HepG2 (cell line): Measurements from ENCODE around the gene BHLHE23. TPM values are rescaled to one million over a fixed set of nuclear protein-coding genes. Genes with fewer than 3 reads are reported as not detected.

Source experiments
- CREB1 ChIP-seq, 2 experiments: fragments of 450-650 bp in 1 of 2; IDR thresholded peaks; 2 replicates each; pipeline ENCODE4 v1.6.1; 2016 to 2017; ENCODE audit warnings: control low read depth in 1 of 2, mild to moderate bottlenecking in 1 of 2, missing compliant biosample characterization in 1 of 2, missing genetic modification characterization in 1 of 2
- FOXK1 ChIP-seq: sonication (generic); formaldehyde crosslinking; IDR thresholded peaks from 2 replicates; pipeline ENCODE4 v1.4.0; 2020; ENCODE audit warnings: low read depth, missing genetic modification reagents, borderline replicate concordance
- IRX3 ChIP-seq: sonication (generic); formaldehyde crosslinking; IDR thresholded peaks from 2 replicates; pipeline ENCODE4 v1.8.1; 2023; ENCODE audit warnings: mild to moderate bottlenecking, low read depth, missing genetic modification reagents, borderline replicate concordance
- KMT2A ChIP-seq: sonication (generic); formaldehyde crosslinking; IDR thresholded peaks from 2 replicates; pipeline ENCODE4 v1.4.0; 2020; ENCODE audit warnings: missing genetic modification reagents
- LCORL ChIP-seq, 2 experiments: fragments of 450-650 bp in 1 of 2; sonication (generic) in 1 of 2; formaldehyde crosslinking in 1 of 2; IDR thresholded peaks; 2 replicates each; pipeline versions ENCODE4 v1.5.0 to v1.6.1; 2017 to 2020; ENCODE audit warnings: antibody characterized with exemption in 1 of 2, missing genetic modification reagents in 1 of 2
- RBM22 ChIP-seq: fragments of 200-400 bp; formaldehyde crosslinking; optimal IDR thresholded peaks from 2 replicates; pipeline ENCODE3; 2017; ENCODE audit warnings: mild to moderate bottlenecking, low read length, moderate library complexity
- SKI ChIP-seq: fragments of 450-650 bp; IDR thresholded peaks from one replicate; pipeline ENCODE4 v1.6.1; 2018; ENCODE audit warnings: mild to moderate bottlenecking; ENCODE audit not compliant: partially characterized antibody
- ZNF136 ChIP-seq: sonication (generic); formaldehyde crosslinking; IDR thresholded peaks from 2 replicates; pipeline ENCODE4 v1.8.1; 2022; ENCODE audit warnings: low read depth, mild to moderate bottlenecking, moderate library complexity, missing genetic modification reagents
- ZNF235 ChIP-seq: sonication (generic); formaldehyde crosslinking; IDR thresholded peaks from 2 replicates; pipeline ENCODE4 v1.8.1; 2023; ENCODE audit warnings: mild to moderate bottlenecking, missing genetic modification reagents, borderline replicate concordance
- ZNF543 ChIP-seq: sonication (generic); formaldehyde crosslinking; IDR thresholded peaks from 2 replicates; pipeline ENCODE4 v1.4.0; 2020; ENCODE audit warnings: mild to moderate bottlenecking, missing genetic modification reagents
- polyA plus RNA-seq, 8 experiments: library from polyadenylated mRNA; depleted of rRNA in 3 of 8; stranded (reverse) in 7 of 8; unstranded in 1 of 8; fragments of >200 nt; fragmentation: Illumina TruSeq in 4 of 8; extraction: Trizol in 4 of 8; gene quantifications; 2 replicates each; pipeline versions ENCODE4 v1.2.1 to v1.2.3, GENCODE V29; 2011 to 2016; ENCODE audit warnings: low read depth in 4 of 8, missing spikeins in 1 of 8, mixed read lengths in 1 of 8; ENCODE audit not compliant: insufficient read depth in 1 of 8
- total RNA-seq, 5 experiments: library from RNA; depleted of rRNA; stranded (reverse); fragments of >200 nt; fragmentation: Illumina TruSeq; extraction: Trizol; gene quantifications; 2 replicates each; pipeline ENCODE4 v1.2.3, GENCODE V29; 2016; ENCODE audit warnings: low read depth in 1 of 5
- TF ChIP-seq, protein P1 (sequence below), 2 experiments: sonication (generic) in 1 of 2; formaldehyde crosslinking in 1 of 2; IDR thresholded peaks; 2 replicates each; pipeline versions ENCODE4 v1.4.0 to v1.6.1; 2018 to 2020; ENCODE audit warnings: missing genetic modification reagents in 2 of 2, borderline replicate concordance in 1 of 2, low read depth in 1 of 2, mild to moderate bottlenecking in 1 of 2, missing biosample characterization in 1 of 2
- TF ChIP-seq, protein P2 (sequence below): sonication (generic); formaldehyde crosslinking; IDR thresholded peaks from 2 replicates; pipeline ENCODE4 v1.5.1; 2020; ENCODE audit warnings: mild to moderate bottlenecking, missing genetic modification reagents, borderline replicate concordance
- TF ChIP-seq, protein P3 (sequence below): sonication (generic); formaldehyde crosslinking; IDR thresholded peaks from 2 replicates; pipeline ENCODE4 v1.8.0; 2022; ENCODE audit warnings: mild to moderate bottlenecking, missing genetic modification reagents
- TF ChIP-seq, protein P4 (sequence below), 2 experiments: sonication (generic) in 1 of 2; formaldehyde crosslinking in 1 of 2; IDR thresholded peaks; 2 replicates each; pipeline versions ENCODE4 v1.5.1 to v1.6.1; 2011 to 2020; ENCODE audit warnings: borderline replicate concordance in 1 of 2, low read depth in 1 of 2, low read length in 1 of 2, mild to moderate bottlenecking in 1 of 2, missing genetic modification reagents in 1 of 2, moderate library complexity in 1 of 2
- TF ChIP-seq, protein P5 (sequence below), 2 experiments: IDR thresholded peaks; 2 replicates each; pipeline ENCODE4 v1.6.1; 2011 to 2012; ENCODE audit warnings: low read length in 2 of 2, borderline replicate concordance in 1 of 2, low read depth in 1 of 2, mild to moderate bottlenecking in 1 of 2, moderate library complexity in 1 of 2

The BHLHE23 gene
- total and polyA plus RNA-seq, 2 of the 13 experiments (the other 11 are each of a cell fraction or from before 2014, with no cell fraction given) = not detected

DNA sequence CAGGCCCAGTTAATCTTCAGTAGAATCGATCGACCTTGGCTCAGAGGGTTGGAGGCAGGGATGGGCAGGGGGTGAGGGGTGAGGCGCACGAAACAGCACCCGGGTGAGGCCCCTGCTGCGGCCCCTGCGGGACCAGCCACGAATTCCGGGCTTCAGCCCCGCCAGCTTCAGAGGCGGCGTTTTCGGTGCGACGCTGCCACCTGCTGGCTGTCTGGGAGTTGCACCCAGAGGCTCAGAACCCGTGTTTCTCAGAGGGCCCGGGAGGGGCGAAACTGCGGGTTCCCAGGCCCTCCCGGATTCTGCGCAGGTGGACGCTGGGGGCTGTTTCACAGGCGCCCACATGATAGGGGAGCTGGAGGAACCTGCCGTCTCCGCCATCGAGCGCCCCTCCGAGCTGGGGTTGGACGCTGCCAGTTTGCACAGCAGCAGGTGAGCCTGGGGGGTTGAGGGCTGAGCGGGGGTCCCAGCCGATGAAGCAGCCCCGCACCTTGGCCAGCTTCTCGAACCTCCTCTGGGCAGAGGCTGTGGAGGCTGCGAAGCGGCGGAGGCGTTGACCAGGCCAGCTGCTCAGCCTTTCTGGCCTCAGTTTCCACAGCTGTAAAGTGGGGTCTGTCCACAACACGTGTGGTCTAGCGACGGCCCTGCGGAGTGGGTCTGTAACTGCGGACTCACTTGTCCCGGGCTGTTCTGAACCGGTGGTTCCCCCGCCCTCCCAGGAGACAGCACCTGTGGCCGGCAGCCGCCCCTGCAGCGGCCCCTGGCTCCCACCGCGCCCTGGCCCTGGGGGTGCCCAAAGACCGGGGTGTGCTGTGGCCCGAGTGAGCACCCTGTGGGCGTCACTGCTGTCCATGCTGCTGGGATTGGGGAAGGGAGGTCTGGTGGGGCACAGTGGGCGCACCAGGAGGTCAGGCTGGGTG is 2.5 kb upstream of the BHLHE23 start (continued):
- TF ChIP-seq, protein P1, sequence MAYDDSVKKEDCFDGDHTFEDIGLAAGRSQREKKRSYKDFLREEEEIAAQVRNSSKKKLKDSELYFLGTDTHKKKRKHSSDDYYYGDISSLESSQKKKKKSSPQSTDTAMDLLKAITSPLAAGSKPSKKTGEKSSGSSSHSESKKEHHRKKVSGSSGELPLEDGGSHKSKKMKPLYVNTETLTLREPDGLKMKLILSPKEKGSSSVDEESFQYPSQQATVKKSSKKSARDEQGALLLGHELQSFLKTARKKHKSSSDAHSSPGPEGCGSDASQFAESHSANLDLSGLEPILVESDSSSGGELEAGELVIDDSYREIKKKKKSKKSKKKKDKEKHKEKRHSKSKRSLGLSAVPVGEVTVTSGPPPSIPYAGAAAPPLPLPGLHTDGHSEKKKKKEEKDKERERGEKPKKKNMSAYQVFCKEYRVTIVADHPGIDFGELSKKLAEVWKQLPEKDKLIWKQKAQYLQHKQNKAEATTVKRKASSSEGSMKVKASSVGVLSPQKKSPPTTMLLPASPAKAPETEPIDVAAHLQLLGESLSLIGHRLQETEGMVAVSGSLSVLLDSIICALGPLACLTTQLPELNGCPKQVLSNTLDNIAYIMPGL (CRISPR knock-in tag; IDR thresholded peaks at IDR 0.05; ENCODE audit: borderline replicate concordance in 1 of 2, low read depth in 1 of 2) = peak; percentile 74 to 89
- TF ChIP-seq, protein P2, sequence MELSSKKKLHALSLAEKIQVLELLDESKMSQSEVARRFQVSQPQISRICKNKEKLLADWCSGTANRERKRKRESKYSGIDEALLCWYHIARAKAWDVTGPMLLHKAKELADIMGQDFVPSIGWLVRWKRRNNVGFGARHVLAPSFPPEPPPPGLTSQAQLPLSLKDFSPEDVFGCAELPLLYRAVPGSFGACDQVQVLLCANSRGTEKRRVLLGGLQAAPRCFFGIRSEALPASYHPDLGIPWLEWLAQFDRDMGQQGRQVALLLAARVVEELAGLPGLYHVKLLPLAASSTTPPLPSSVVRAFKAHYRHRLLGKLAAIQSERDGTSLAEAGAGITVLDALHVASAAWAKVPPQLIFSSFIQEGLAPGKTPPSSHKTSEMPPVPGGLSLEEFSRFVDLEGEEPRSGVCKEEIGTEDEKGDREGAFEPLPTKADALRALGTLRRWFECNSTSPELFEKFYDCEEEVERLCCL = no peak
- TF ChIP-seq, protein P3, sequence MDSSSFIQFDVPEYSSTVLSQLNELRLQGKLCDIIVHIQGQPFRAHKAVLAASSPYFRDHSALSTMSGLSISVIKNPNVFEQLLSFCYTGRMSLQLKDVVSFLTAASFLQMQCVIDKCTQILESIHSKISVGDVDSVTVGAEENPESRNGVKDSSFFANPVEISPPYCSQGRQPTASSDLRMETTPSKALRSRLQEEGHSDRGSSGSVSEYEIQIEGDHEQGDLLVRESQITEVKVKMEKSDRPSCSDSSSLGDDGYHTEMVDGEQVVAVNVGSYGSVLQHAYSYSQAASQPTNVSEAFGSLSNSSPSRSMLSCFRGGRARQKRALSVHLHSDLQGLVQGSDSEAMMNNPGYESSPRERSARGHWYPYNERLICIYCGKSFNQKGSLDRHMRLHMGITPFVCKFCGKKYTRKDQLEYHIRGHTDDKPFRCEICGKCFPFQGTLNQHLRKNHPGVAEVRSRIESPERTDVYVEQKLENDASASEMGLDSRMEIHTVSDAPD (CRISPR knock-in tag) = no peak
- TF ChIP-seq, protein P4, sequence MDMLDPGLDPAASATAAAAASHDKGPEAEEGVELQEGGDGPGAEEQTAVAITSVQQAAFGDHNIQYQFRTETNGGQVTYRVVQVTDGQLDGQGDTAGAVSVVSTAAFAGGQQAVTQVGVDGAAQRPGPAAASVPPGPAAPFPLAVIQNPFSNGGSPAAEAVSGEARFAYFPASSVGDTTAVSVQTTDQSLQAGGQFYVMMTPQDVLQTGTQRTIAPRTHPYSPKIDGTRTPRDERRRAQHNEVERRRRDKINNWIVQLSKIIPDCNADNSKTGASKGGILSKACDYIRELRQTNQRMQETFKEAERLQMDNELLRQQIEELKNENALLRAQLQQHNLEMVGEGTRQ (IDR thresholded peaks at IDR 0.05; ENCODE audit: low read depth, low read length) = no peak
- TF ChIP-seq, protein P4 (CRISPR knock-in tag; IDR thresholded peaks at IDR 0.05; ENCODE audit: borderline replicate concordance) = no peak
- TF ChIP-seq IRX3 (CRISPR knock-in tag) (no peak), CREB1 (IDR thresholded peaks at IDR 0.05) (no peak), CREB1 (CRISPR knock-in tag; IDR thresholded peaks at IDR 0.05) (no peak), LCORL (IDR thresholded peaks at IDR 0.05) (no peak), LCORL (CRISPR knock-in tag; IDR thresholded peaks at IDR 0.05) (peak; percentile 77), KMT2A (CRISPR knock-in tag) (no peak), RBM22 (no peak), ZNF235 (CRISPR knock-in tag) (no peak), SKI (peak; percentile 61), ZNF543 (CRISPR knock-in tag) (no peak), ZNF136 (CRISPR knock-in tag) (peak; percentile 62; the same call in 1 of the 2 replicates), FOXK1 (CRISPR knock-in tag) (peak; percentile 79; the same call in 1 of the 2 replicates)
- TF ChIP-seq, protein P5, sequence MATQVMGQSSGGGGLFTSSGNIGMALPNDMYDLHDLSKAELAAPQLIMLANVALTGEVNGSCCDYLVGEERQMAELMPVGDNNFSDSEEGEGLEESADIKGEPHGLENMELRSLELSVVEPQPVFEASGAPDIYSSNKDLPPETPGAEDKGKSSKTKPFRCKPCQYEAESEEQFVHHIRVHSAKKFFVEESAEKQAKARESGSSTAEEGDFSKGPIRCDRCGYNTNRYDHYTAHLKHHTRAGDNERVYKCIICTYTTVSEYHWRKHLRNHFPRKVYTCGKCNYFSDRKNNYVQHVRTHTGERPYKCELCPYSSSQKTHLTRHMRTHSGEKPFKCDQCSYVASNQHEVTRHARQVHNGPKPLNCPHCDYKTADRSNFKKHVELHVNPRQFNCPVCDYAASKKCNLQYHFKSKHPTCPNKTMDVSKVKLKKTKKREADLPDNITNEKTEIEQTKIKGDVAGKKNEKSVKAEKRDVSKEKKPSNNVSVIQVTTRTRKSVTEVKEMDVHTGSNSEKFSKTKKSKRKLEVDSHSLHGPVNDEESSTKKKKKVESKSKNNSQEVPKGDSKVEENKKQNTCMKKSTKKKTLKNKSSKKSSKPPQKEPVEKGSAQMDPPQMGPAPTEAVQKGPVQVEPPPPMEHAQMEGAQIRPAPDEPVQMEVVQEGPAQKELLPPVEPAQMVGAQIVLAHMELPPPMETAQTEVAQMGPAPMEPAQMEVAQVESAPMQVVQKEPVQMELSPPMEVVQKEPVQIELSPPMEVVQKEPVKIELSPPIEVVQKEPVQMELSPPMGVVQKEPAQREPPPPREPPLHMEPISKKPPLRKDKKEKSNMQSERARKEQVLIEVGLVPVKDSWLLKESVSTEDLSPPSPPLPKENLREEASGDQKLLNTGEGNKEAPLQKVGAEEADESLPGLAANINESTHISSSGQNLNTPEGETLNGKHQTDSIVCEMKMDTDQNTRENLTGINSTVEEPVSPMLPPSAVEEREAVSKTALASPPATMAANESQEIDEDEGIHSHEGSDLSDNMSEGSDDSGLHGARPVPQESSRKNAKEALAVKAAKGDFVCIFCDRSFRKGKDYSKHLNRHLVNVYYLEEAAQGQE (IDR thresholded peaks at IDR 0.05; ENCODE audit: borderline replicate concordance in 1 of 2, low read depth in 1 of 2, low read length in 2 of 2) = no peak
